NCI-H510A treated with DMSO at 0.1 percent for 48 hours (cell line): Measurements from ENCODE around the gene KRT4.

Experiments
- DNase-seq: peaks from one replicate; lab custom pipeline; 2025; lab: John Stamatoyannopoulos, UW

The KRT4 gene

DNA sequence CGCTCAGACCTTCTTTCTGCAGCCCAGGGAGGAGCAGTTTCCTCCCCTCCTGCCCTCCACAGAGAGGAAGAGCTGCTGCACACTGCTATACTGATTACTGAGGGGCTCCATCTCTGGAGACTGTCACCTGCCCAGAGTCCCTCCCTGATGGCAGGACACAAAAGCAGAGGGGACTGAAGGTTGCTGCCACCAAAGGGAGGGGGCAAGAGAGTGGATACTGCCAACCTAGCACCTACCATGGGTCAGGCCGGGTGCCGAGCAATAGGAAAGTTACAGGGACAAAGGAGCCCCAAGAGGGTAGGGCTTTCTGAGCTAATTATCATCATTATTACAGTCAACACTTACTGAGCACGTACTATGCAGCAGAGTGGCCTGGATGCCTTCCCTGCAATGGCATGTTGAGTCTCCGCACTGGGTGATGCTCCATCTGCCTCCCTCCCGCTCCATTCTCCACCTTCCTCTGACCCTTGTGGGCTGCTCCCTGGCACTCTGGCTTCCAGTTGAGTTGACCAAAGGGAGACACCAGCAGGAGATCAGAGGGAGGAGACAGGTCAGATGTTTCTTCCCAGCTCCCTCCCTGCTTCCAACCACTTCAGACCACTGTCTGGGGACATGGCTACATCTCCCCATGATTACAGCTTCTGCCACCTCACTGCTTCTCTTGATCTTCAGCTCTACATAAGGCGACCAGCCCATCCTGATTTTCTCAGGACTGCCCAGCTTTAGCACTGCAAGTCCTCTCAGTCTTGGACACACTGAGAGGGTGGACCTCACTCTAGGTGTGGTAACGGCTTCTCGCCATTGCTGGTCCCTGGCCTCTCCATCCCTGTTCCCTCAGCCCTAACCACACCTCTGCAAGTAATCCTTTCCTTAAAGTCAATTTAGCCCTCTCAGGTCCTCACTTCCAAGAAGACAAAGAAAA lies 22.8 kb upstream of the KRT4 start:
- no peak for DNase-seq

DNA sequence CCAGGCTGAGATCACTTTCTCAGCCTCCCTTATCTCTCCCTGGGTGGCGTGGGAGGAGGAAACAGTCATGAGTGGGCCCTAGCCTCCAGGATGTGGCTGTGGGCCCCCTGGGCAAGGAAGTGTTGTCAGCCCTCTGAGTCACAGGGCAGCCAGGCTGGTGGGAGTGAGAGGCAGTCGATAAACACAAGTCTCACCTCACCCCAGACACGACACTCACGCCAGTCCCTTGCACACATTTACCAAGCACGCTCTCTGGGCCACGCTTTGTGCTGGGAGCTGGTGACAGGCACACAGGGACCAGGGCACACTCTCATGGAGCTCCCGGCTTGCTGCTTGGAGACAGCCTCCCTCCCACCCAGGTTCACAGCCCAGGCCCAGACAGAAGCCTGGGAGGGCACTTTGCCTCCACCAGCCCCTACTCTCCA lies 22.1 kb upstream of the KRT4 start:
- no peak for DNase-seq

DNA sequence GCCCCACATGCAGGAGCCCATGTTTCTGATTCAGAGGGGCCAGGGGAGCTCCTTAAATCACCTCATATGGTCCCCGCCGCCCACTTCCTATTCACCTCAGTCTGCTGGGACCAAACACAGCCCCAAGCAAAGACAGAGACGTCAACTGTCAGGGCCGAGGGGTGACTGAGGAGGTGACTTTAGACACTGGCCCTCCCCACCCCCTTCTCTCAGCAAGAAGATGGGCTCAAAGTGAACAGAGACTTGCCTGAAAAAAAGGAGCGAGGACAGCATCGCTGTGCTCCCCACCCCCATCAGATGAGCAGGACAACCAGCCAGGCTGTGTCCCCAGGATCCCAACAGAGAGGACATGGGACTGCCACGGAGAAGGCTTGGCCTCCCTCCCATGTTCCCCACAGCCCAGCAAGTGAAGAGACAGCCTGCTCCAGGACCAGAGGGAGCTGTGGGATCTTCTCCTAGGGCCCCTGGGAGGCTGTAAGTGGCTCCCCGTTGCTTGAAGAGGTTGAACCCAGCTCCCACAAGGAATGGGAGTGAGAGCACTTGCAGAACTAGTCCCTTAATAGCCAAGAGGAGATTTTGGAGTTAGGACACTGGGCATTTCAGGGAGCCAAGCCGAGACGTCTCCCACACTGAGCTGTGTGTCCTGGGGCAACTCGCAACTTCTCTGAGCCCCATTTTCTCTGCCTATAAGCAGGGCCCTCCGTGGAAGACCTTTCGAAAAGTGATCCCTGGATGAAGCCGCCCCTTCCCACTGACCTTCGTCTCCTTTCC lies 21.5 kb upstream of the KRT4 start:
- DNase-seq, result no peak

DNA sequence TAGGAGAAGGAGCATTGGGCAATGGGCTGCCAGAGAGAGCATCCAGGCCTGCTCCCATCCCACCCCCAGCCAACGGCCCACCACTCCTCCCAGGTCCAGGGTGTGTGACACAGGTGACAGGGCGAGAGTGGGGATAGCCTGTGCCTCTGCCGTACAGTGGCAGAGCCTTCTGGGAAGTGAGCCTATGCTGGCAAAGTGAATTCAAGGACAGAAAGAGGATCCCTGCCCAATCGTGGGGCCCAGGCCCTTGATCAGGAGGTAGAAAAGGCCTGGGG lies 20.7 kb upstream of the KRT4 start:
- DNase-seq, result no peak

DNA sequence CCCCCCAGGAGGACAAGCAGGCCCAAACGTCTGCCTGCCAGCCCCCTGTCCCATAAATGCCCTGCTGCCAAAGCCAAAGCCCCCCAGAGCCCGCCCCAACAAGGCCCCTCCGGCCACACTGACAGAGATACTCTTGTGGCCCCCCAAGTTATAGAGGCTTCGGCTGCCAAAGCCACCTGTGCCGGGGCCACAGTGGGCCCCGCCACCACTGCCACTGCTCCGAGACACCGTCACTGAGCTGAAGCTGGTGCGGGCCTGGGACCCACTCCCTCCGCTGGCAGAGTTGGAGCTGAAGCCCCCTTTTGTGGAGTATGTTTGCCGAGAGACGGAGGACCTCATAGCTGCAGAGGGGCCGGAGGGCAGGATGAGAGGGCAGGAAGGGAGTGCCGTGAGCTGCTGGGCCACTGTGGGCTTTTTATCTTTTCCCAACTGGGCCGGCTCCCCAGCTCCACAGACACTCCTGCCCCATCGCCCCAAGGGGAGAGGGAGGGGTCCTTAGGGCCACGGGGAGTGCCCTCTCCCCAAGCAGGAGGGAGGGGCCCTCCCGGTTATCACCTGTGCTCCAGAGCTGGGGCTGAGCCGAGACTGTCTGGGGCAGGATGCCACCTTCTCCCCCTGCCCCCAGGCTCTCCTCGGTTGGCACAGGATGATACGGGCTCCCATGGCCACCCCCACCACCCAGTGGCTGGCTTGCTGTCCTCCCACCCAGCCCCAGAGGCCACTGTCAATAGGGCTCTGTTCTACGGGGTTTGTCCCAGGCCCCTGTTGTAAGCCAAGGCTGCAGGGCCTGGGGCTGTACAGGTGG lies 20.2 kb upstream of the KRT4 start, which contains the start of gene KRT79:
Gene KRT79, minus strand, starts transcription at position 390 of the 805 bp plus-strand sequence. Its CDS starts 51 bp downstream, at position 339.
- DNase-seq, result no peak

DNA sequence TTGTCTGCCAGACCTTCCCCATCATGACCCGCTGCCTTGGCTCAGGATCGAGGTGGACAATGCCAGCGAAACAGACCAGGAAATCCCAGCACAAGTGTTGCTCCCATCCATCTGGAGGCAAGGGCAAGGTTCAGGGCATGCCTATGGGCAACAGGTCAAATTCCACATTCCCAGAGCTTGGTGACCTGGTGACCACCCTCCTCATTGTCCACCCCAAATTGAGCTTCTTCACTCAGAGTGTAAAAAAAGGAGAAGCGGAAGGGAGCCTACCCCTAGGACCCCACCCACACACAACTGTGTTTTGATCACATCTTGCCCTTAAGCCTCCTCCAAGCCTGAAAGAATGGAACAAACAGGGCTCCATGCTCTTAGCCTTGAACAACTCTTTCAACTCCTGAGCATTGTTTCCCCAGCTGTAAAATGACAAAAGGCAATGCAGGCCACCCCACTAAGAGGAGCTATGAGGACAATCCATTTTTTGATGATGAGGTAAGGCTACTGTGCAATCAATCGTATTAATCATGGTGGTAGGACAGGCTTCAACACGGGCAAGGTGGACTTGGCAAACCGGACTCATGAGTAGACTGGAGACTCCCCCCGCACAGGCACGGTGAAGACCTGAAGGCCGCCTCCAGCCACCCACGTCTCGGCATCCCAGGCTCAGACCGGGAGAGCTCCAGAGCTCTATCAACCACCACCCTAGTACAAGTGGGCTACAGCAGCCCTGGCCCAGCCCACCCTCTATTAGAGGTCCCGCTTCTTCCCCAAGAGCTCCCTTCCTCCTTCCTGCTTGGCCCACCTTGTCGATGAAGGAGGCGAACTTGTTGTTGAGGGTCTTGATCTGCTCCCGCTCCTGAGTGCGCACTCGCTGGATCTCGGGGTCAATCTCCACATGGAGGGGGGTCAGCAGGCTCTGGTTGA lies 19.3 kb upstream of the KRT4 start:
- DNase-seq, result no peak

DNA sequence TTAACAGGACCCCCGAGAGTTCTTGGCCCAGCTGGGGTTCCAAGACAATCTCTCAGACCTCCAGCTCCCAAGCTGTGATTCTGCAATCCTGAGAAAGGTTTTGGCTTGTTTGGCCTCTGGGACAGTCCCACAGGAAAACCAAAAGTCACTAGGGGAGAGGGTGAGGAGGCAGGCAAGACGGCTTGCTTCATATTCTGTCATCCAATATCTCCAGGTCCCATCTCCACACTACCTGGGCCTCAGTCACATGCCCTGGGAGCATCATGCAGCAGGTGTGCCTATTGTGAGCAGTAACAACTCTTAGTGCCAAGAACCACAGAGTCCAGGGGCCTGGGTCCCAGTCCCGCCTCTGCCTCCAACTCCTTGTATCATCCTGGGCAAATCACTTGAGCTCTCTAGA lies 18.5 kb upstream of the KRT4 start:
- DNase-seq, result no peak

DNA sequence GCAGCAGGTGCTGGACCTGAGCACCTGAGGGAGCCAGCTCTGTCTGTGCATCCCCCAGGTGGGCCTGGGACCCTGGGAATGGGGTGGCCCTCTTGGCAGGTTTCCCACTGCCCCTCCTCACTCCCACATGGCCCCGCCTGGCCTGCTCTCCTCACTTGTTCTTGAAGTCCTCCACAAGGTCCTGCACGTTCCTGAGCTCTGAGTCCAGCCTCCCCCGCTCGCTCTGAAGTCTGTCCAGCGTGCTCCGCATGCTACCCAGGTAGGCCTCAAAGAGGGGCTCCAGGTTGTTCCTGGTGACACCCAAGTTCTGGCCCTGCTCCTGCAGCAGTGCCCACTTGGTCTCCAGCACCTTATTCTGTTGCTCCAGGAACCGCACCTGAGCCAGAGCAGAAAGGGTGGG lies 17.3 kb upstream of the KRT4 start:
- DNase-seq, result no peak

DNA sequence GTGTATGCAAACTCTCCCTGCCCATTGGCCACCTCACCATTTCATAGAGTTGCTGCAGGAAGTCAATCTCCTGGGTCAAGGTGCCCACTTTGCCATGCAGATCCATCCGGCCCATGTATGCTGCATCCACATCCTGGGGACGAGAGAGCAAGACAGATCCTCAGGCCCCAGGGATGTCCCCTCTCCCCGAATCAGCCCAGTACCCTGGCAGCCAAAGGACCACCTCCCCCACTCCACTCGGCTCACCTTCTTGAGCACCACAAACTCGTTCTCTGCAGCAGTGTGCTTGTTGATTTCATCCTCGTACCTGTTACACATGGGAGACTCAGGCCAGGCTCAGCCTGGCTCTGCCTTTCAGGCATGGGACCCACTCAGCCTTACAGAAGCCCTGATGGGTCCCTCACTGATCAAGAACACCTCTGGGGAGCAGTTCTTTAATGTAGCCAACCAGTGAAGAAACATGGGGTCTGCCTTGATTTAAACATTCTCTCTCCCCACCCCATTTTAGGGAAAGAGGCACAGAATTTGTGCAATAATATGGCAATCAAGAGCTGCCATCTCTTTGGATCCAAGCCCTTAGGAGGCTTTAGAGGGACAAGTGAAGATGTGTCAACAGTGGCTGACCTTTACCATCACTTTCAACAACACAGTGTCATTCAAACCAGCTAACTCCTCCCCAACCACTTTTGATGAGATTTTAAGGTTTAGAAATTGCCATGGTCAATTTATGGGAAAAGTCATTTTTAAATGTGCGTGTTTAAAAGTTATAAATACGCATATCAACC lies 16.3 kb upstream of the KRT4 start:
- no peak for DNase-seq

DNA sequence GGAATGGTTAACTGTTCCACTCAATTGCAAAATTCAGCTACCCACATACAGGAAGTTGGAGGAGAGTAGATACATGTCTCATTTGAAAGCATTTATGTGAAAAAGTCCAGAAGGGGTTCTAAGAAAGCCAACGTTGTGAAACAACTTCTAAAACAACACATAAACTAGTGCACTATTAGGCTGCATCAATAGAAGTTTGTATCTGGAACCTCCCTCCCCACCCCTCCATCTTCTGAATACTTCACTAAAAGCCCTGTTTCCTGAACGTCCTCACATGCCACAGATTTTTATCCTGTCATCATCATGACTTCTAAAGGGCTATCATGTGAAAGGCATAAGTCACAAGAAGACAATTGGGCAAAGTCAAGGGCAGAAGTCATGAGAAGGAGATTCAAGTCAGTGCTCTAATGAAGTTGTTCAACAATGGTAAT lies 14.7 kb upstream of the KRT4 start:
- no peak for DNase-seq

DNA sequence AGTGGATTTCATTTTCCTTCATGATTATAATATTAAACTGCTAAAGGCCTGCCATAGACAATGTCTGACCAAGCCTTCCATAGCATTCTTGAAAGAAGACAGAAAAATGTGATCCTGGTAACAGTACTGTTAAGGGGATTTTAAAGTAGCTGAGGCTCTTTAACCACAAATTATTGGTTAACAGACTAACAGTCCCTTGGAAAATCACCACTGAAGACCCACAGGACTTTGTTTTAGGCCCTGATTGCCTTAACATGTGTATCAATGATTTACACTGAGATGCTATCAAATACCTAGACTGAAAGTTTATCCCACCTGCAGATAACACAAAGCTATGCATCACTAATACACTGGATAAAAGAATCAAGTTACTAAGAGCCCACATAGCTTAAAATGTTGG lies 14.2 kb upstream of the KRT4 start:
- no peak for DNase-seq

DNA sequence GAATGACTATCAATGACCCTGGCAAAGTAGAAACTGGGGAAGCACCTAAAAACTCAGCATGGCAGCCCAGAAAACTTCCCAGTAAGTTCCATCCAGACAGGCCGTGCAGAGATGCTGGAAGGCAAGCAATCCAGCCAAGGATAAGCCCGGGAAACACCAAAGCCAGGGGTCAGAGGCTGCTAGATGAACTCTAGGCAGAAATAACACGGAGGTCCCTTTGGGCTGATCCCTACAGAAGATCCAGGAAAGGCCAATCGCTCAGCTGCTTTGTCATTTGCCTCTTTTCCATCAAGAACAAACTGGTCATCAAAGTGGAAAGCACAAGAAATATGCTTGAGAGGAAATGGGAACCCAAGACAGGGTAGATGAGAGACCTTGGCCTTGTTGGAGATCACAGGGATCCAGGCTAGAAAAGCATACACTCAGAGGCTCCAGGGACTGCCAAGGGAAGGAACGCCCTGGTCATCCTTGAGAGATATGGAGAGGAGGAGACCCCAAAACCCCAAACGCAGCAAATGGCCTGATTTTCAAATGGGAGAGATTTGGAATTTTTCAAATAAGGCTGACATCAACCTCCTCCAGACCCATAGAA lies 13.7 kb upstream of the KRT4 start:
- no peak for DNase-seq

DNA sequence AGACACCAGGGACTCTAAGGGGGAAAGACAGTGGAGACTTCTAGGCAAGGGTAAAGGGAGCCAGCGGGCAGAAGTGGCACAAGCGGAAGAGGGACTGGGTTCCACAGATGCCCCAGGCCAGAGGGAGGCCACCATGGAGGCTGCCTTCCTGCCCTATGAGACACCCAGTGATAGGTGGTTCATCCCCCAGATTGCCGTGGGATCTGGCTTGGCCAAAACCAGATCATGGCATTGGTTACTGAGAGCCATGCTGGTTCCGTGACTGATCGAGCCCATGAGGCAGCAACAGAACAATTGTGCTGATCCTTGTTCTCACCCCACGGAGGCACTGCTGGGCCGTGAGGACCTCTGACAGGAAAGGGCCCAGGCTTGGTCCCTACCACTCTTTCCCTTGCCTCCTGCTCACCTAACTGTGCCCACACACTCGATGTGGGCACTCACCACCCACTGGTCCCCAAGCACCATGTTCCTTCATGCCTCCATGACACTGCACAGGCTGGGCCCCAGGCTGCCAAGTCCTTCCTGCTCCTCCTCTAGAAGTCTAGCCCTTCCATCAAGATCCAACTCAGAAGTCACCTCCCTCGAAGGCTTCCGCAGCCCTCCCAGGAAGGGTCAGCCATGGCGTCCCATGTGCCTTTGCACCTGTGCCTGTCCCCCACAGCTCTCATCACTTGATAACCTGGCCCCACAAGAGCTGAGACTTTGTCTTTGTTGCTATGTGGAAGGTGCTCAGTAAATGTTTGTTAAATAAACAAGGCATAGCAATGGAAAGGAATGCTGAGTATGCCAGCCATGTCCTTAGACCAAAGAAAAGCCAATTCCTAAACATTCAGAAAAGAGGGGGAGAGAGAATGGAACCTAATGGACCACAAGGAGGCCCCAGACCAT lies 12.9 kb upstream of the KRT4 start:
- DNase-seq, result no peak

DNA sequence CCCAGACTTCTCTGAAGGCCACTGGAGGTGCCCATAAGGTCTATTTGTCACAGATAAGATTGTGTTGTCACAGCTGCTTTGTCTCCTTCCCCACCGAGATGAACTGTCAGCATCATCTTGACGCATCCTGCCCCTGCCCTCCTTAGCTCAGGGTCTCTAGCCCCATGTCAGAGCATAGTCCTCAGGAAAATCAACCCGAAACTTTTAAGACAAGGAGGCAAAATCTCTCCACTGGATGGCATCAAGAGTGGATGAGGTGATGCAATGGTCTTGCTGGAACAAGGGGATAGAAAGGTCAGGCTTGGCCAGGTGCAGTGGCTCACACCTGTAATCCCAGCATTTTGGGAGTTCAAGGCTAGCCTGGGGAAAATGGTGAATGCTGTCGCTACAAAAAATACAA lies 12.0 kb upstream of the KRT4 start:
- DNase-seq, result no peak

DNA sequence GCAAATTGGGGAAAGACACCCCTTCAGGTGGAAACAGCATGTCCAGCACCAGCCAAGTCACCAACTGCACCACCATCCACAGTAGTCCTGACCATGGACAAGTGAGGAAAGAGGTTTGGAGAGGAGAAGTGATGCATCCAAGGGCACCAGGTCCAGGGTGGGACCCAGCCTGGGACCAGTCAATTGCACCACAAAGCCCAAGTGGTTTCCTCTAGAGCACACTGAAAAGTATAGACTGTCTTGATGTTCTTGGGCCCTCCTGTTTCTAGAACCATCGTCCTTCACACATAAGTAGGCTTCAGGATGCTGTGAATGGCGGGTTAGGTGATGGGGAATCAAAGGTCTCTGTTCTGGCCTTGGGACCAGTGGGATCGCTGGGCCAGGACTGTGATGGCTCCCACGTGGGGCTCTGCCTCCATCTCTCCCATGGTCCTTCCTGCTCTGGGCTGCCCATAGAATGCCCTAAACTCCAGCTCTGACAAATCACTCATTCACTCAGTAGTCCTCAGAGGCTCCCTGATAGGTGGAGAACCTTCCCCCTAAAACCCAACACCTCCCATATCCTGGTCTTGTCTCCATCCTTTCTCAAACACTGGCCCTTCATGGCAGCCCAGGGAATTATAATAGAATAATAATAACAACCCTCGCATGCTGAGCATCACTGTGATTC lies 11.0 kb upstream of the KRT4 start:
- DNase-seq, result no peak

DNA sequence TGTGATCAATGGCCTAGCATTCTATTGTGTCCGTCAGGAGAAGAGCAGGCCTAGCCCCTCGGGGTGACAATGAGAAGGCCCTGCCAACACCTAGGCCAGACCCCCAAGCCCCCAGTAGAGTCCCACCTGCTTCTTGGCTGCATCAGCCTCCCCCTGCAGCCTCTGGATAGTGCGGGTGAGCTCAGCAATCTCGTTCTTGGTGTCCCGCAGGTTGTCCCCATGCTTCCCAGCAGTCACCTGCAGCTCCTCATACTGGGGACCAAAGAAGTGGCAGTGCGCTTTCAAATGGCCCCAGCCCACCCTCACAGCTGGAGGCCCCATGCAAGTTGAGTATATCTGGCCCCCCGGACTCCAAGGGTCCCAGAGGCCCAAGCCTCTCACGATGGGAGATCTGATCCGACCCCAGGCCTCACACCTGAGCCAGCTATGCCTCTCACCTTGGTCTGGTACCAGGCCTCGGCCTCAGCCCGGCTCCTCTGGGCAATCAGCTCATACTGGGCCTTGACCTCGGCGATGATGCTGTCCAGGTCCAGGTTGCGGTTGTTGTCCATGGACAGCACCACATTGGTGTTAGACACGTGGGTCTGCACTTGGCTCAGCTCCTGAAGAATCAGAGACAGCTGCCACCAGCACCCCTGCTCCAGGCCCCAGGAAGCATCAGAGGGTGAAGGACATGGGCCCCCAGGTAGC lies 10.0 kb upstream of the KRT4 start:
- DNase-seq, result no peak

DNA sequence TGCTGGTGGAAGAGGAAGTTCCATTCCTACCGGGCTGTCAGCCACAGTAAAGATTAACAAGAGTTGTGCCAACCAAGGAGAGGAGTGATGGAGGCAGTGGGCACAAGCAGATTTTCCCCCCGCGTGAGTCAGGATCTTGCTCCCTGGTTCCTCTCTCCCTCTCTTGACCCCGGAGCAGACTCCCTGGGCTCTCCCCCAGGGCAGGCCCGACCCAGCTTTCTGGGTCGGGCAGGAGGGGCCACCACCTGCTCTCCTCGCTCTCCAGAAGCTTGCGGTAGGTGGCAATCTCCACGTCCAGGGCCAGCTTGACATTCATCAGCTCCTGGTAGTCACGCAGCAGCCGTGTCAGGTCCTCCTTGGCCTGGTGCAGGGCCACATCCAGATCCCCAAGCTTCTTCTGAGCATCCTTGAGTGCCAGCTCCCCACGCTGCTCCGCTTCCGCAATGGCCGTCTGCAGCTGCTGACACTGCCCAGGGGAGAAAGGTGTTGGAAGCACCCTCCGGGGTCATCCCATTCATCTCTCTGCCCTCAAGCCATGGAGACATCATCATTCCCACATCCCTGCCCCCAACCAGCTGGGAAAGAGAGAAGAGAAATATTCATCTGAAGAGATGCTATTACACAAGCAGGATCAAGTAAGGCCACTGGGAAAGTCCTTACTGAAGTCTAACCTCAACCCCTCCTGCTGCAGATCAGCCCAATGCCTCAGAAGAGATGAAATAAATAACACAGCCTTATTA lies 9.0 kb upstream of the KRT4 start:
- DNase-seq, result no peak
